ENCODE results near the gene SLC44A5. TPM values are rescaled to one million over a fixed set of nuclear protein-coding genes. Genes with fewer than 3 reads are reported as not detected.
"Not testable (repeated sequence)": the region's sequence is repeated elsewhere in the genome, so short reads cannot be mapped to it uniquely, and the experiment has no call there.

Gene SLC44A5
- total RNA-seq, 1 donor from 2014 or later, result under 0.01 TPM

- H3K27ac ChIP-seq (ENCODE audit: low read depth, low read length), result no peak overlapping the region
- no peak overlapping the region for H3K4me3 ChIP-seq (ENCODE audit: low read length in 3 of 3)
- H3K9ac ChIP-seq (ENCODE audit: low read depth in 1 of 3, low read length in 3 of 3), result no peak overlapping the region
- H3K36me3 ChIP-seq (ENCODE audit: control insufficient read depth in 3 of 3, insufficient read depth in 3 of 3, low read length in 3 of 3), result no peaks in the 10 kb centered on the region
- no peaks in the 10 kb centered on the region for H3K9me3 ChIP-seq (ENCODE audit: control insufficient read depth in 3 of 3, low read length in 3 of 3)
- H3K27me3 ChIP-seq (ENCODE audit: control insufficient read depth in 3 of 3, insufficient read depth in 3 of 3, low read length in 3 of 3), result no peaks in the 10 kb centered on the region
- H3K4me1 ChIP-seq (ENCODE audit: control insufficient read depth in 3 of 3, insufficient read depth in 3 of 3, low read length in 3 of 3), result no peaks in the 10 kb centered on the region
These were observed 335.9 kb downstream of the SLC44A5 start for GRCh38 chr1:75274920-75275506.

- no peak overlapping the region for H3K27ac ChIP-seq (ENCODE audit: low read depth, low read length)
- no peaks in the 10 kb centered on the region for H3K27me3 ChIP-seq (ENCODE audit: control insufficient read depth in 3 of 3, insufficient read depth in 3 of 3, low read length in 3 of 3)
- H3K9ac ChIP-seq (ENCODE audit: low read depth in 1 of 3, low read length in 3 of 3), result no peak overlapping the region
- no peaks in the 10 kb centered on the region for H3K9me3 ChIP-seq (ENCODE audit: control insufficient read depth in 3 of 3, low read length in 3 of 3)
- no peaks in the 10 kb centered on the region for H3K36me3 ChIP-seq (ENCODE audit: control insufficient read depth in 3 of 3, insufficient read depth in 3 of 3, low read length in 3 of 3)
- H3K4me3 ChIP-seq (ENCODE audit: low read length in 3 of 3), result no peak overlapping the region
- H3K4me1 ChIP-seq (ENCODE audit: control insufficient read depth in 3 of 3, insufficient read depth in 3 of 3, low read length in 3 of 3), result no peaks in the 10 kb centered on the region
These were observed 337.8 kb downstream of the SLC44A5 start for GRCh38 chr1:75273110-75273509.

DNA sequence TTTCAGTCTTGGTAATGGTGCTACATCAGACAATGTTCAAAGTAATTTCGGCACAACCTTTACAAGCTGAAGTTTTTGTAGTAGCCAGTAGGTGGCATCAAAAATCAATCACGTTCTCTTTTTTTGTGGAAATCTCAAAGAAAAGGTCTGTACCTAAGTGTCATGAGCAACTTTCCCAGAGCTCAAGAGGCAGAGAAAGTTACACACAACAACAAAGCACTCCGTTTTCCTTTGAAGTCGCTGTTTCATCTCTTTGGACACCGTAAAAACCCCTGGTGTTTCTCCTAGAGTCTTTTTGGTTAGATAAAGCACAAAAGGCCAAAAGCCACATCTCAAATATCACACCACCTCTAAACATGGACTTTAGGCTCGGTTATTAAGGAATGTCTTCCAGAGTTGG, 345.1 kb downstream of the SLC44A5 start:
- H3K9ac ChIP-seq (ENCODE audit: low read depth in 1 of 3, low read length in 3 of 3), result no peak overlapping the region
- no peaks in the 10 kb centered on the region for H3K36me3 ChIP-seq (ENCODE audit: control insufficient read depth in 3 of 3, insufficient read depth in 3 of 3, low read length in 3 of 3)
- no peaks in the 10 kb centered on the region for H3K9me3 ChIP-seq (ENCODE audit: control insufficient read depth in 3 of 3, low read length in 3 of 3)
- H3K27ac ChIP-seq (ENCODE audit: low read depth, low read length), result no peak overlapping the region
- H3K27me3 ChIP-seq (ENCODE audit: control insufficient read depth in 3 of 3, insufficient read depth in 3 of 3, low read length in 3 of 3), result no peaks in the 10 kb centered on the region
- no peak overlapping the region for H3K4me3 ChIP-seq (ENCODE audit: low read length in 3 of 3)
- H3K4me1 ChIP-seq (ENCODE audit: control insufficient read depth in 3 of 3, insufficient read depth in 3 of 3, low read length in 3 of 3), result no peaks in the 10 kb centered on the region

- Histone ChIP-seq H3K27me3 (ENCODE audit: control insufficient read depth in 3 of 3, insufficient read depth in 3 of 3, low read length in 3 of 3) (no peaks in the 10 kb centered on the region), H3K4me3 (ENCODE audit: low read length in 3 of 3) (no peak overlapping the region), H3K27ac (ENCODE audit: low read depth, low read length) (no peak overlapping the region), H3K4me1 (ENCODE audit: control insufficient read depth in 3 of 3, insufficient read depth in 3 of 3, low read length in 3 of 3) (no peaks in the 10 kb centered on the region), H3K9me3 (ENCODE audit: control insufficient read depth in 3 of 3, low read length in 3 of 3) (no peaks in the 10 kb centered on the region), H3K36me3 (ENCODE audit: control insufficient read depth in 3 of 3, insufficient read depth in 3 of 3, low read length in 3 of 3) (no peaks in the 10 kb centered on the region), H3K9ac (ENCODE audit: low read depth in 1 of 3, low read length in 3 of 3) (no peak overlapping the region)
These were observed 346.8 kb downstream of the SLC44A5 start for GRCh38 chr1:75264112-75264511.

DNA sequence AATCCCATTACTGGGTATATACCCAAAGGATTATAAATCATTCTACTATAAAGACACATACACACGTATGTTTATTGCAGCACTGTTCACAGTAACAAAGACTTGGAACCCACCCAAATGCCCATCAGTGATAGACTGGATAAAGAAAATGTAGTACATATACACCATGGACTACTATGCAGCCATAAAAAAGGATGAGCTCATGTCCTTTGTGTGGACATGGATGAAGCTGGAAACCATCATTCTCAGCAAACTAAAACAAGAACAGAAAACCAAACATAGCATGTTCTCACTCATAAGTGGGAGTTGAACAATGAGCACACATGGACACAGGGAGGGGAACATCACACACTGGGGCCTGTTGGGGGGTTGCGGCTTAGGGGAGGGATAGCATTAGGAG, 347.3 kb downstream of the SLC44A5 start:
- not testable (repeated sequence) for H3K36me3 ChIP-seq (ENCODE audit: control insufficient read depth in 3 of 3, insufficient read depth in 3 of 3, low read length in 3 of 3); H3K27ac ChIP-seq (ENCODE audit: low read depth, low read length); H3K27me3 ChIP-seq (ENCODE audit: control insufficient read depth in 3 of 3, insufficient read depth in 3 of 3, low read length in 3 of 3); H3K9me3 ChIP-seq (ENCODE audit: control insufficient read depth in 3 of 3, low read length in 3 of 3); H3K4me1 ChIP-seq (ENCODE audit: control insufficient read depth in 3 of 3, insufficient read depth in 3 of 3, low read length in 3 of 3); H3K4me3 ChIP-seq (ENCODE audit: low read length in 3 of 3); H3K9ac ChIP-seq (ENCODE audit: low read depth in 1 of 3, low read length in 3 of 3)

DNA sequence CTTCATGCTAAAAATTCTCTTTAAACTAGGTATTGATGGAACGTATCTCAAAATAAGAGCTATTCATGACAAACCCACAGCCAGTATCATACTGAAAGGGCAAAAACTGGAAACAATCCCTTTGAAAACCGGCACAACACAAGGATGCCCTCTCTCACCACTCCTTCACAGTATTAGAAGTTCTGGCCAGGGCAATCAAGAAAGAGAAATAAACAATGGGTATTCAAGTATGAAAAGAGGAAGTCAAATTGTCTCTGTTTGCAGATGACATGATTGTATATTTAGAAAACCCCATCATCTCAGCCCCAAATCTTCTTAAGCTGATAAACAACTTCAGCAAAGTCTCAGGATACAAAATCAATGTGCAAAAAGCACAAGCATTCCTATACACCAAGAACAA, 349.0 kb downstream of the SLC44A5 start:
- not testable (repeated sequence) for H3K27ac ChIP-seq (ENCODE audit: low read depth, low read length); H3K36me3 ChIP-seq (ENCODE audit: control insufficient read depth in 3 of 3, insufficient read depth in 3 of 3, low read length in 3 of 3); H3K9ac ChIP-seq (ENCODE audit: low read depth in 1 of 3, low read length in 3 of 3); H3K9me3 ChIP-seq (ENCODE audit: control insufficient read depth in 3 of 3, low read length in 3 of 3); H3K4me3 ChIP-seq (ENCODE audit: low read length in 3 of 3); H3K4me1 ChIP-seq (ENCODE audit: control insufficient read depth in 3 of 3, insufficient read depth in 3 of 3, low read length in 3 of 3); H3K27me3 ChIP-seq (ENCODE audit: control insufficient read depth in 3 of 3, insufficient read depth in 3 of 3, low read length in 3 of 3)

- H3K4me3 ChIP-seq (ENCODE audit: low read length in 3 of 3), result no peak overlapping the region
- no peaks in the 10 kb centered on the region for H3K4me1 ChIP-seq (ENCODE audit: control insufficient read depth in 3 of 3, insufficient read depth in 3 of 3, low read length in 3 of 3)
- H3K9me3 ChIP-seq (ENCODE audit: control insufficient read depth in 3 of 3, low read length in 3 of 3), result no peaks in the 10 kb centered on the region
- H3K27ac ChIP-seq (ENCODE audit: low read depth, low read length), result no peak overlapping the region
- H3K27me3 ChIP-seq (ENCODE audit: control insufficient read depth in 3 of 3, insufficient read depth in 3 of 3, low read length in 3 of 3), result no peaks in the 10 kb centered on the region
- H3K9ac ChIP-seq (ENCODE audit: low read depth in 1 of 3, low read length in 3 of 3), result no peak overlapping the region
- no peaks in the 10 kb centered on the region for H3K36me3 ChIP-seq (ENCODE audit: control insufficient read depth in 3 of 3, insufficient read depth in 3 of 3, low read length in 3 of 3)
These were observed 352.6 kb downstream of the SLC44A5 start for GRCh38 chr1:75258351-75258750.

- H3K9ac ChIP-seq (ENCODE audit: low read depth in 1 of 3, low read length in 3 of 3), result no peak overlapping the region
- no peaks in the 10 kb centered on the region for H3K9me3 ChIP-seq (ENCODE audit: control insufficient read depth in 3 of 3, low read length in 3 of 3)
- H3K4me3 ChIP-seq (ENCODE audit: low read length in 3 of 3), result no peak overlapping the region
- no peaks in the 10 kb centered on the region for H3K36me3 ChIP-seq (ENCODE audit: control insufficient read depth in 3 of 3, insufficient read depth in 3 of 3, low read length in 3 of 3)
- no peaks in the 10 kb centered on the region for H3K27me3 ChIP-seq (ENCODE audit: control insufficient read depth in 3 of 3, insufficient read depth in 3 of 3, low read length in 3 of 3)
- no peaks in the 10 kb centered on the region for H3K4me1 ChIP-seq (ENCODE audit: control insufficient read depth in 3 of 3, insufficient read depth in 3 of 3, low read length in 3 of 3)
- no peak overlapping the region for H3K27ac ChIP-seq (ENCODE audit: low read depth, low read length)
These were observed 353.5 kb downstream of the SLC44A5 start for GRCh38 chr1:75257424-75257823.

DNA sequence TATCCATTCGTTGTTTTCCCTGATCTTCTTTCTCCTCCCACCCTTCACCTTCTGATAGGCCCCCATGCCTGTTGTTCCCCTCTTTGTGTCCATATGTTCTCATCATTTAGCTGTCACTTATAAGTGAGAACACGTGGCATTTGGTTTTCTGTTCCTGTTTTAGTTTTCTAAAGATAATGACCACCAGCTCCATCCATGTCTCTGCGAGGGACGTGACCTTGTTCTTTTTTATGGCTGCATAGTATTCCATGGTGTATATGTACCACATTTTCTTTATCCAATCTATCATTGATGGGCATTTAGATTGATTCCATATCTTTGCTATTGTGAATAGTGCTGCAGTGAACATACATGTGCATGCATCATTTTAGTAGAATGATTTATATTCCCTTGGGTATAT, 360.8 kb downstream of the SLC44A5 start:
- H3K27me3 ChIP-seq (ENCODE audit: control insufficient read depth in 3 of 3, insufficient read depth in 3 of 3, low read length in 3 of 3); H3K36me3 ChIP-seq (ENCODE audit: control insufficient read depth in 3 of 3, insufficient read depth in 3 of 3, low read length in 3 of 3); H3K9ac ChIP-seq (ENCODE audit: low read depth in 1 of 3, low read length in 3 of 3); H3K4me1 ChIP-seq (ENCODE audit: control insufficient read depth in 3 of 3, insufficient read depth in 3 of 3, low read length in 3 of 3); H3K4me3 ChIP-seq (ENCODE audit: low read length in 3 of 3); H3K27ac ChIP-seq (ENCODE audit: low read depth, low read length); H3K9me3 ChIP-seq (ENCODE audit: control insufficient read depth in 3 of 3, low read length in 3 of 3): not testable (repeated sequence)

- no peaks in the 10 kb centered on the region for H3K36me3 ChIP-seq (ENCODE audit: control insufficient read depth in 3 of 3, insufficient read depth in 3 of 3, low read length in 3 of 3)
- H3K27ac ChIP-seq (ENCODE audit: low read depth, low read length), result no peak overlapping the region
- no peak overlapping the region for H3K9ac ChIP-seq (ENCODE audit: low read depth in 1 of 3, low read length in 3 of 3)
- H3K27me3 ChIP-seq (ENCODE audit: control insufficient read depth in 3 of 3, insufficient read depth in 3 of 3, low read length in 3 of 3), result no peaks in the 10 kb centered on the region
- no peaks in the 10 kb centered on the region for H3K9me3 ChIP-seq (ENCODE audit: control insufficient read depth in 3 of 3, low read length in 3 of 3)
- no peak overlapping the region for H3K4me3 ChIP-seq (ENCODE audit: low read length in 3 of 3)
- H3K4me1 ChIP-seq (ENCODE audit: control insufficient read depth in 3 of 3, insufficient read depth in 3 of 3, low read length in 3 of 3), result no peaks in the 10 kb centered on the region
These were observed 365.7 kb downstream of the SLC44A5 start for GRCh38 chr1:75245239-75245638.

DNA sequence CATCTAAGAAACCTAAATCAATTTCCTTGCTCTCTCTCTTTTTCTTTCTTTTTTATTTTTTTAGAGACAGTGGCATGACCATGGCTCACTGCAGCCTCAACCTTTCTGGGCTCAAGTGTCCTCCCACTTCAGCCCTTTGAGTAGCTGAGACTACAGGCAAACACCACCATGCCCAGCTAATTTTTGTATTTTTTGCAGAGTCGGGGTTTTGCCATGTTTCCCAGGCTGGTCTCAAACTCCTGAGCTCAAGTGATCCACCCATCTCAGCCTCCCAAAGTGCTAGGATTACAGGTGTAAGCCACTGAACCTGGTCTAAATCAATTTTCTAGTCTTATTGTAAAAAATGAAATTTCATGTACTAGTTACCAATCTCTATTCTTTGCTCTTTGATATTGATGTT, 367.8 kb downstream of the SLC44A5 start:
- H3K27ac ChIP-seq (ENCODE audit: low read depth, low read length), result no peak overlapping the region
- no peaks in the 10 kb centered on the region for H3K9me3 ChIP-seq (ENCODE audit: control insufficient read depth in 3 of 3, low read length in 3 of 3)
- no peak overlapping the region for H3K9ac ChIP-seq (ENCODE audit: low read depth in 1 of 3, low read length in 3 of 3)
- H3K27me3 ChIP-seq (ENCODE audit: control insufficient read depth in 3 of 3, insufficient read depth in 3 of 3, low read length in 3 of 3), result no peaks in the 10 kb centered on the region
- H3K4me3 ChIP-seq (ENCODE audit: low read length in 3 of 3), result no peak overlapping the region
- no peaks in the 10 kb centered on the region for H3K36me3 ChIP-seq (ENCODE audit: control insufficient read depth in 3 of 3, insufficient read depth in 3 of 3, low read length in 3 of 3)
- no peaks in the 10 kb centered on the region for H3K4me1 ChIP-seq (ENCODE audit: control insufficient read depth in 3 of 3, insufficient read depth in 3 of 3, low read length in 3 of 3)
